HG03575 (cell line): Measurements from ENCODE around the gene SNTG2.

Experiments used
- ATAC-seq: cut with Tn5 transposase; IDR thresholded peaks from one replicate; pipeline ENCODE4 v1.9.1; 2021; ENCODE audit not compliant: unreplicated experiment, insufficient number of reproducible peaks, low FRiP score; ENCODE audit errors: extremely low read depth

SNTG2 gene

GRCh38 chr2:1152375-1152774 lies 201.7 kb downstream of the SNTG2 start:
- ATAC-seq = no peak

- ATAC-seq = no peak
Measured at GRCh38 chr2:1153920-1154319, 203.3 kb downstream of the SNTG2 start.

- no peak for ATAC-seq
Measured at GRCh38 chr2:1154710-1155594, 204.3 kb downstream of the SNTG2 start.

- no peak for ATAC-seq
Measured at GRCh38 chr2:1156059-1156458, 205.4 kb downstream of the SNTG2 start.

- ATAC-seq = no peak
Measured at GRCh38 chr2:1156531-1156930, 205.9 kb downstream of the SNTG2 start.

- no peak for ATAC-seq
Measured at GRCh38 chr2:1157107-1157506, 206.5 kb downstream of the SNTG2 start.

GRCh38 chr2:1159013-1159412 lies 208.4 kb downstream of the SNTG2 start:
- ATAC-seq = no peak

GRCh38 chr2:1162246-1162645 lies 211.6 kb downstream of the SNTG2 start:
- no peak for ATAC-seq

- no peak for ATAC-seq
Measured at GRCh38 chr2:1162768-1163584, 212.3 kb downstream of the SNTG2 start.

GRCh38 chr2:1166976-1167375 lies 216.3 kb downstream of the SNTG2 start:
- no peak for ATAC-seq

- ATAC-seq = no peak
Measured at GRCh38 chr2:1168846-1169245, 218.2 kb downstream of the SNTG2 start.

- ATAC-seq = no peak
Measured at GRCh38 chr2:1169291-1169949, 218.8 kb downstream of the SNTG2 start.

- no peak for ATAC-seq
Measured at GRCh38 chr2:1170241-1170640, 219.6 kb downstream of the SNTG2 start.

GRCh38 chr2:1170711-1171110 lies 220.1 kb downstream of the SNTG2 start:
- no peak for ATAC-seq

- ATAC-seq = no peak
Measured at GRCh38 chr2:1173528-1173927, 222.9 kb downstream of the SNTG2 start.

GRCh38 chr2:1181893-1182292 lies 231.2 kb downstream of the SNTG2 start:
- ATAC-seq = no peak

- ATAC-seq = no peak
Measured at GRCh38 chr2:1183300-1183699, 232.7 kb downstream of the SNTG2 start.

GRCh38 chr2:1186421-1186820 lies 235.8 kb downstream of the SNTG2 start:
- ATAC-seq = no peak

GRCh38 chr2:1187189-1187588 lies 236.5 kb downstream of the SNTG2 start:
- ATAC-seq = no peak

- no peak for ATAC-seq
Measured at GRCh38 chr2:1192121-1192520, 241.5 kb downstream of the SNTG2 start.
